Stimulated activated CD8-positive, alpha-beta memory T cell treated with anti-CD3 and anti-CD28 coated beads, Interleukin-12 subunit alpha, Interleukin-12 subunit beta, amount 100 ng/mL, for 24 hours (primary cell): Measurements from ENCODE around the gene TRIM37.
"Not testable (repeated sequence)": the region's sequence is repeated elsewhere in the genome, so short reads cannot be mapped to it uniquely, and the experiment has no call there.

Experiments used
- DNase-seq: peaks from one replicate; pipeline ENCODE4 v3.0.0-alpha.2; 2020; ENCODE audit errors: extremely low read depth

Gene TRIM37

GRCh38 chr17:58995247-58995940 lies 111.3 kb downstream of the TRIM37 start:
- DNase-seq, result no peak

GRCh38 chr17:58993311-58993710 lies 113.4 kb downstream of the TRIM37 start:
- DNase-seq, result no peak

- no peak for DNase-seq
Measured at GRCh38 chr17:58991718-58992331, 114.9 kb downstream of the TRIM37 start.

GRCh38 chr17:58989629-58990028 lies 117.1 kb downstream of the TRIM37 start:
- DNase-seq, result no peak

GRCh38 chr17:58985971-58986370 lies 120.7 kb downstream of the TRIM37 start:
- no peak for DNase-seq

- no peak for DNase-seq
Measured at GRCh38 chr17:58985367-58985766, 121.3 kb downstream of the TRIM37 start.

GRCh38 chr17:58982626-58983025 lies 124.1 kb downstream of the TRIM37 start:
- no peak for DNase-seq

- no peak for DNase-seq
Measured at GRCh38 chr17:58980706-58981481, 125.8 kb downstream of the TRIM37 start.

GRCh38 chr17:58976541-58976940 lies 130.1 kb downstream of the TRIM37 start:
- no peak for DNase-seq

GRCh38 chr17:58974354-58974753 lies 132.3 kb downstream of the TRIM37 start:
- no peak for DNase-seq

GRCh38 chr17:58970609-58971450 lies 135.8 kb downstream of the TRIM37 start:
- DNase-seq, result no peak

GRCh38 chr17:58969612-58970011 lies 137.1 kb downstream of the TRIM37 start:
- DNase-seq, result no peak

GRCh38 chr17:58969156-58969555 lies 137.5 kb downstream of the TRIM37 start:
- DNase-seq, result no peak

GRCh38 chr17:58968426-58969061 lies 138.1 kb downstream of the TRIM37 start:
- no peak for DNase-seq

- no peak for DNase-seq
Measured at GRCh38 chr17:58966208-58966607, 140.5 kb downstream of the TRIM37 start.

GRCh38 chr17:58965221-58965620 lies 141.5 kb downstream of the TRIM37 start:
- DNase-seq, result no peak

GRCh38 chr17:58960068-58960467 lies 146.6 kb downstream of the TRIM37 start:
- DNase-seq, result no peak

GRCh38 chr17:58957725-58958073 lies 149.0 kb downstream of the TRIM37 start:
- DNase-seq, result not testable (repeated sequence)

GRCh38 chr17:58956997-58957724 lies 149.5 kb downstream of the TRIM37 start:
- DNase-seq, result no peak

- DNase-seq, result not testable (repeated sequence)
Measured at GRCh38 chr17:58954358-58954757, 152.3 kb downstream of the TRIM37 start.

- DNase-seq, result no peak
Measured at GRCh38 chr17:58947824-58948223, 158.9 kb downstream of the TRIM37 start.
